Measurements from ENCODE around the gene ADGRG4.

The ADGRG4 gene

DNA sequence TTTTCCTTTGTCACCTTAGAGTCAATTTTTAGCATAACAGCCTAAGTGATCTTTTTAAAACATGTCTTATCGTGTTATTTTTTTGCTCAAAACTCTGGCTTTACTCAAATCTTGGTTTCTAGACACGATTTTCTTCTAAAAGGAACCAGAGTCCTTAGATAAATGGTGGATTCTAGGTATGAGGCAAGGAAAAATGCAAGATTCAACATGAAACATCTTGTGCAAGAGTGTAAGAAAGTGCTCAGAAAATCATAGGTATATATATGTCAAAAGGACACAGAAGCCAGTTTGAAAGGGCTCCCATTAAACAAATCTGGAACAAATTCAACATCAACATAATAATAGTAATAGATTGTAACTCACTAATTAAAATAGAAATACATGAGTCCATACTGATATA, 8.1 kb upstream of the ADGRG4 start:
- DNase-seq, result no peak

GRCh38 chrX:136295380-136295779, 5.4 kb upstream of the ADGRG4 start:
- no peak for DNase-seq

- DNase-seq, result no peak
Observed at GRCh38 chrX:136303041-136303440, 2.3 kb downstream of the ADGRG4 start.

- DNase-seq, result no peak
Observed at GRCh38 chrX:136304493-136304892, 3.7 kb downstream of the ADGRG4 start.

- DNase-seq, result no peak
Observed at GRCh38 chrX:136306182-136306581, 5.4 kb downstream of the ADGRG4 start.

DNA sequence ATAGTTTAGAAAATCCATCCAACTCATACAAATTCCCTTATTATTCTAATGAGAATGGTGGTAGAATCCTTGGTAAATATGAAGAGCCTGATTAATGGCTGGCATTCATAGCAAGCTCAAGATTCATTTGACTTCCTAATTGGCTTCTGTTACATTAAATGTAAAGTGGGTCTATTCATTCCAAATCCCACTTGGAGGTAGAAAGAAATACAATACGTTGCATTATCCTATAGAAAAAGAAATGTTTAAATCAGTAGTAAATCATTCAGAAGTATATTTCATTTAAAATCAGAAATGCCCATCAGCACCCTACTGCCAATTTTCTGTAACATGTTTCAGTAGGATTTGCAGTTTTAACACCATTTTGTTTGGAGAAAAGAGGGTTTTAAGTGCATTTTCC, 6.7 kb downstream of the ADGRG4 start:
- no peak for DNase-seq

- DNase-seq, result no peak
Observed at GRCh38 chrX:136310411-136310810, 9.6 kb downstream of the ADGRG4 start.

- no peak for DNase-seq
Observed at GRCh38 chrX:136318156-136318555, 17.4 kb downstream of the ADGRG4 start.

DNA sequence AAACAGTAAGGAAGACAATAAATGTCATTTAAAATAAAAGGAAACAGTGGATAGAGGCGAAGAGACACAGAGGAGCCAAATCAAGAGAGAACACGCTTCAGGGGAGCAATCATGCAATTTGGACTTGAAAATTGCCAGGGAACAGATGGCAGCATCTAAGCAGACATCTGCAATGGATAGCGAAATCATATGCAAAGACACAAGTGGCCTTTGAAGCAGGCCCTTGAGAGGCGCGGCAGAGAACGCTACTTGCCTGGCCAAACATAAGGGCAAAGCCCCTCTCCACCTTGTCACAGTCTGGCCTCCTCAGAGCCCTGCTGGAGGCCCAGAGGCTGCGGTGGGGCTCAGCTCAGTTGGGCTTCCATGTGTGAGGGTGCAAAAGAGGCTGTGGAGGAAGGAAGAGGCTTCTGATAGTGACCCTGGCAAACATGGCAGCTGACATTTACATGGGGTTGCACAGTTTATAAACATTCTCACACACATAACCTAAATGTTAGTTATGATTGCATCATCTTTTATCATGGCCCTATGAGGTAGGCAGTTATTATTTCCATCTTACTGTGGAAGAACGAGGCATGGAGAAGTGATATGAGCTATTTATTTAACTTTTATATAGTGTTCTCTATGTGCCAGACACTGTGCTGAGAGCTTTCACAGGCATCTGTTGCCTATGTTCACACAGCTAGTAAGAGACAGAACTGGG, 18.3 kb downstream of the ADGRG4 start:
- DNase-seq, result peak in 1 of 58 donors; percentile 0

- DNase-seq, result no peak
Observed at GRCh38 chrX:136319600-136319999, 18.8 kb downstream of the ADGRG4 start.

GRCh38 chrX:136321532-136321931, 20.8 kb downstream of the ADGRG4 start:
- no peak for DNase-seq

- DNase-seq, result no peak
Observed at GRCh38 chrX:136322064-136322463, 21.3 kb downstream of the ADGRG4 start.

- no peak for DNase-seq
Observed at GRCh38 chrX:136325377-136325776, 24.6 kb downstream of the ADGRG4 start.

DNA sequence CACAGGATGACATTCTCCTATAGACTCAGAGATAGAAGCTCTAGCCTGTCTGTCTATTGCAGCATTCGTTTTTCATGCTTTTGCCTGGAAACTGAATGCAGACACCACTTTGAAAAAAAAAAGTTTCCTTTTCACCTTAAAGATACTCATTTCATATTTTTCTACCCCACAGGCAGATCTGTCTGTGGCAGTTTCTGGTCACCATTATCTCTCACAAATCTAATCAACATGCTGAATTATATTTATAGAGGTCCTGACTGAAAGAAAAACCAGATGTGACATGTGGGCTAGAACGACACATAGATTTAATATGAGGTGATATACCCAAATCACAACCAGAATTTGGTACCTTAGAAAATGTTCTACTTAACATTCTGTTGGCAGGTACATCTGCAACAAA, 28.2 kb downstream of the ADGRG4 start:
- DNase-seq, result no peak

DNA sequence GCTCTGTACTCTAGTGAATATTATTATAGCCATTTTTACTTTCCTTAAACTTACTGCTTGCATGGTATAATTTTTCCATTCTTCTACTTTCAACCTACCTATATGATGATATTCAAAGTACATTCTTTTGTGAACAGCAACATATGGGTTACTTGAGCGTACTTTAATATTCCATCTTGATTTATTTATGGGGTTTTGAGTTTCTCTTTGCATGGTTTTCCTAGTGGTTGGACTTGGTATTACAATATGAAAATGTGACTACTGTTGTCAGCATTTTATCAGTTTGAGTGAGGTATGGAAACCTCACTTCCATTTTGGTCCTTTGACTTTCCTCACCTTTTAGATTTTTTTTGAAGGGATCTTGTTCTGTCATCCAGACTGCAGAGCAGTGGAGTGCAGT, 35.9 kb downstream of the ADGRG4 start:
- no peak for DNase-seq

- DNase-seq, result no peak
Observed at GRCh38 chrX:136339702-136340101, 38.9 kb downstream of the ADGRG4 start.

DNA sequence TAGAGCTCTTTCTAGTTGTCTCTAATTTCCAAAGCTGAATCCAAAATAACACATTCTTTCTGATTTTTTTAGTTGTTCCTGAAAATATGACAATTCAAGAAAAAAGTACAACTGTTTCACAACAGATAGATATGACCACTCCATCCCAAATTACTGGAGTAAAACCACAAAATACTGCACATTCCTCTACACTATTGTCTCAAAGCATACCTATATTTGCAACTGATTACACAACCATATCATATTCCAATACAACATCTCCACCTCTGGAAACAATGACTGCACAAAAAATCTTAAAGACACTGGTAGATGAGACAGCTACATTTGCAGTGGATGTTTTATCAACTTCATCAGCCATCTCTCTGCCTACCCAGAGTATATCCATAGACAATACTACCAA, 43.6 kb downstream of the ADGRG4 start:
- no peak for DNase-seq

- no peak for DNase-seq
Observed at GRCh38 chrX:136346506-136346905, 45.7 kb downstream of the ADGRG4 start.

GRCh38 chrX:136347706-136348105, 46.9 kb downstream of the ADGRG4 start:
- no peak for DNase-seq

DNA sequence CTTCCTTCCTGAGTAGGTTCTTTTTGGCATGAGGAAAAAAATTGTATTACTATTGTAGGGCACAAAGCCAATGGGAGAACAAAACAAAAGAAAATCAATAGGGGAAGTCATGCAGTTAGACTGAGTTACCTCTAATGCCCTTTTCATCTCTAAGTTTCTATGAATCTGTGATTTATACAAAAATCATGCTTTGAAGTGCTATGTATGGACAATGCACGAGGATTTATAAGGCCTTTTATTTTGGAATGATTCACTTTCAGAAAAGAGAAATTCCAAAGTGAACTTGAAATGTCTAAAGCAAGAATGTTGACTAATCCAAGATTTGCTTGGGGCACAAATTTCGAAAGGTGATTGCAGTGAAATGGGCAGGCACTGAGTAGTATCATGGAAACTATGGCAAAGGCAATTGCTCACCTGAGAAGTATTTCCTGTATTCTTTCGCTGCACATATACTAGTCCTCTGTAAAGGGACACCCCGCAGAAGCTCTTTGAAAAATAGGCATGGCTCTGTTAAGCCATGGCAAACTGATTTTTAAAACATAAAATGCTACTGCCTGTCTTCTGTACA, 52.8 kb downstream of the ADGRG4 start:
- DNase-seq, result no peak

GRCh38 chrX:136354201-136354600, 53.4 kb downstream of the ADGRG4 start:
- DNase-seq, result no peak

- no peak for DNase-seq
Observed at GRCh38 chrX:136369377-136369776, 68.6 kb downstream of the ADGRG4 start.

GRCh38 chrX:136376713-136377112, 76.0 kb downstream of the ADGRG4 start:
- DNase-seq, result no peak

Data from anterior cingulate cortex (tissue), 58 donors.